Hematopoietic multipotent progenitor cell treated with erythropoietin and hydrocortisone succinate and interleukin-3 and kit ligand, for 15 days (in vitro differentiated cells): ENCODE results near the gene HS1BP3.

ENCODE experiments used
- DNase-seq: peaks from one replicate; pipeline ENCODE4 v3.0.0-alpha.2; 2015; ENCODE audit warnings: low spot score

Gene HS1BP3

GRCh38 chr2:20650877-20651730 is at the start of gene HS1BP3:
Gene HS1BP3 (minus strand): TSS chr2:20651098. CDS start chr2:20651063, 35 bp downstream.
- peak; percentile 92 for DNase-seq

- DNase-seq = no peak
These were observed 48.2 kb upstream of the HS1BP3 start for GRCh38 chr2:20698916-20699613.

- DNase-seq = no peak
These were observed 46.5 kb upstream of the HS1BP3 start for GRCh38 chr2:20697322-20697934.

GRCh38 chr2:20696366-20696765 is 45.5 kb upstream of the HS1BP3 start:
- no peak for DNase-seq

GRCh38 chr2:20693317-20693716 is 42.4 kb upstream of the HS1BP3 start:
- peak; percentile 33 for DNase-seq

GRCh38 chr2:20692081-20692480 is 41.2 kb upstream of the HS1BP3 start:
- DNase-seq = no peak

- no peak for DNase-seq
These were observed 40.3 kb upstream of the HS1BP3 start for GRCh38 chr2:20691076-20691734.

GRCh38 chr2:20689428-20690264 is 38.7 kb upstream of the HS1BP3 start:
- DNase-seq = no peak

- DNase-seq = no peak
These were observed 36.4 kb upstream of the HS1BP3 start for GRCh38 chr2:20687260-20687832.

GRCh38 chr2:20684581-20685063 is 33.7 kb upstream of the HS1BP3 start:
- no peak for DNase-seq

GRCh38 chr2:20682167-20682920 is 31.4 kb upstream of the HS1BP3 start:
- no peak for DNase-seq

- no peak for DNase-seq
These were observed 30.0 kb upstream of the HS1BP3 start for GRCh38 chr2:20680744-20681375.

GRCh38 chr2:20678780-20679179 is 27.9 kb upstream of the HS1BP3 start:
- no peak for DNase-seq

GRCh38 chr2:20678086-20678395 is 27.1 kb upstream of the HS1BP3 start:
- DNase-seq = no peak

- DNase-seq = no peak
These were observed 26.6 kb upstream of the HS1BP3 start for GRCh38 chr2:20677301-20678085.

- no peak for DNase-seq
These were observed 25.7 kb upstream of the HS1BP3 start for GRCh38 chr2:20676353-20677215.

GRCh38 chr2:20675701-20676352 is 24.9 kb upstream of the HS1BP3 start:
- no peak for DNase-seq
